ENCODE data around the gene DDX3X. TPM values are rescaled to one million over a fixed set of nuclear protein-coding genes. Genes with fewer than 3 reads are reported as not detected.

DDX3X gene
- total RNA-seq, 1 experiment from 2014 or later, result 266 TPM

DNA sequence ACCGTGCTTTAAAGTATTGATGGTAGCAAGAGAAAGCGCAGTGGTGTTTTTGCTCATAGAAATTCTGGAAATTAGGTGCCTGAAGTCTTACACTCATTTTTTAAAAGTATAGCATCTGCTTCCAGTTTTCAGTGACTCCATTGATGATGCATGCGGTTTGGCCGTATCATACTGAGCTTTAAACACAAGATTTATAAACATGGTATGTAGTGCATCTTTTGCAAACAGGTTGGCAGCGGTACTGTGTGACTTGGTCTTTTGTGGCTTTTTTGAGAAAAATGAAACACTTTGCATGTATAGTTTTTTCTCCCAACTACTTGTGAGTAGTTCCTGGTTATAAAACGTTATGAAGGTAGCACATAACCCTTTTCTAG, 2.0 kb downstream of the DDX3X start:
- DNase-seq (ENCODE audit: low read depth, low spot score), result no peak
- in situ Hi-C loops (cut with HindIII; ENCODE audit: low pct_unique_long_range_greater_than_20kb, low sequenced_read_pairs), result no loop called here
- H3K36me3 ChIP-seq (ENCODE audit: control insufficient read depth, insufficient read depth, low read length), result peaks cover 7% of the 10 kb centered on the region
- ChIA-PET POLR2A (interaction anchor here (0.6 kb wide), 1 partner anchor 10 kb away, joined by 12 read pairs; no protein-coding TSS in a partner anchor), CTCF (no interaction called here)
- no peak overlapping the region; the same call in 1 of the 2 replicates for H3K27ac ChIP-seq (ENCODE audit: low read length)
- ATAC-seq, result no peak
- peak overlapping the region; percentile 59 to 78 for H3K4me3 ChIP-seq (ENCODE audit: low read depth in 2 of 2, low read length in 2 of 2)
- TF ChIP-seq TCF7L2 (IDR thresholded peaks at IDR 0.05; ENCODE audit: low read depth, low read length) (no peak), SIN3A (IDR thresholded peaks at IDR 0.05; ENCODE audit: borderline replicate concordance, insufficient read depth, low read depth, low read length) (no peak), POLR2AphosphoS5 (IDR thresholded peaks at IDR 0.05; ENCODE audit: low read depth, low read length) (no peak)
- TF ChIP-seq, protein P1, sequence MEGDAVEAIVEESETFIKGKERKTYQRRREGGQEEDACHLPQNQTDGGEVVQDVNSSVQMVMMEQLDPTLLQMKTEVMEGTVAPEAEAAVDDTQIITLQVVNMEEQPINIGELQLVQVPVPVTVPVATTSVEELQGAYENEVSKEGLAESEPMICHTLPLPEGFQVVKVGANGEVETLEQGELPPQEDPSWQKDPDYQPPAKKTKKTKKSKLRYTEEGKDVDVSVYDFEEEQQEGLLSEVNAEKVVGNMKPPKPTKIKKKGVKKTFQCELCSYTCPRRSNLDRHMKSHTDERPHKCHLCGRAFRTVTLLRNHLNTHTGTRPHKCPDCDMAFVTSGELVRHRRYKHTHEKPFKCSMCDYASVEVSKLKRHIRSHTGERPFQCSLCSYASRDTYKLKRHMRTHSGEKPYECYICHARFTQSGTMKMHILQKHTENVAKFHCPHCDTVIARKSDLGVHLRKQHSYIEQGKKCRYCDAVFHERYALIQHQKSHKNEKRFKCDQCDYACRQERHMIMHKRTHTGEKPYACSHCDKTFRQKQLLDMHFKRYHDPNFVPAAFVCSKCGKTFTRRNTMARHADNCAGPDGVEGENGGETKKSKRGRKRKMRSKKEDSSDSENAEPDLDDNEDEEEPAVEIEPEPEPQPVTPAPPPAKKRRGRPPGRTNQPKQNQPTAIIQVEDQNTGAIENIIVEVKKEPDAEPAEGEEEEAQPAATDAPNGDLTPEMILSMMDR (IDR thresholded peaks at IDR 0.05), result no peak
- TF ChIP-seq, protein P2, sequence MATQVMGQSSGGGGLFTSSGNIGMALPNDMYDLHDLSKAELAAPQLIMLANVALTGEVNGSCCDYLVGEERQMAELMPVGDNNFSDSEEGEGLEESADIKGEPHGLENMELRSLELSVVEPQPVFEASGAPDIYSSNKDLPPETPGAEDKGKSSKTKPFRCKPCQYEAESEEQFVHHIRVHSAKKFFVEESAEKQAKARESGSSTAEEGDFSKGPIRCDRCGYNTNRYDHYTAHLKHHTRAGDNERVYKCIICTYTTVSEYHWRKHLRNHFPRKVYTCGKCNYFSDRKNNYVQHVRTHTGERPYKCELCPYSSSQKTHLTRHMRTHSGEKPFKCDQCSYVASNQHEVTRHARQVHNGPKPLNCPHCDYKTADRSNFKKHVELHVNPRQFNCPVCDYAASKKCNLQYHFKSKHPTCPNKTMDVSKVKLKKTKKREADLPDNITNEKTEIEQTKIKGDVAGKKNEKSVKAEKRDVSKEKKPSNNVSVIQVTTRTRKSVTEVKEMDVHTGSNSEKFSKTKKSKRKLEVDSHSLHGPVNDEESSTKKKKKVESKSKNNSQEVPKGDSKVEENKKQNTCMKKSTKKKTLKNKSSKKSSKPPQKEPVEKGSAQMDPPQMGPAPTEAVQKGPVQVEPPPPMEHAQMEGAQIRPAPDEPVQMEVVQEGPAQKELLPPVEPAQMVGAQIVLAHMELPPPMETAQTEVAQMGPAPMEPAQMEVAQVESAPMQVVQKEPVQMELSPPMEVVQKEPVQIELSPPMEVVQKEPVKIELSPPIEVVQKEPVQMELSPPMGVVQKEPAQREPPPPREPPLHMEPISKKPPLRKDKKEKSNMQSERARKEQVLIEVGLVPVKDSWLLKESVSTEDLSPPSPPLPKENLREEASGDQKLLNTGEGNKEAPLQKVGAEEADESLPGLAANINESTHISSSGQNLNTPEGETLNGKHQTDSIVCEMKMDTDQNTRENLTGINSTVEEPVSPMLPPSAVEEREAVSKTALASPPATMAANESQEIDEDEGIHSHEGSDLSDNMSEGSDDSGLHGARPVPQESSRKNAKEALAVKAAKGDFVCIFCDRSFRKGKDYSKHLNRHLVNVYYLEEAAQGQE (IDR thresholded peaks at IDR 0.05; ENCODE audit: insufficient read depth in 1 of 2, low read depth in 2 of 2, low read length in 1 of 2), result no peak
- no peaks in the 10 kb centered on the region for H3K27me3 ChIP-seq (ENCODE audit: control insufficient read depth, insufficient read depth, low read length)
- no peaks in the 10 kb centered on the region for H3K9me3 ChIP-seq (ENCODE audit: control insufficient read depth, insufficient read depth, low read depth, low read length)
- BruUV-seq (replicated peaks), result no TSS peak
- peaks cover 13% of the 10 kb centered on the region for H3K4me1 ChIP-seq (ENCODE audit: control insufficient read depth, insufficient read depth, low read length)
- intact Hi-C loops (cut with micrococcal nuclease; ENCODE audit: unreplicated experiment), result loop anchor here (5.0 to 10.0 kb wide), 2 partner anchors 61 to 106 kb away; no protein-coding TSS in a partner anchor

DNA sequence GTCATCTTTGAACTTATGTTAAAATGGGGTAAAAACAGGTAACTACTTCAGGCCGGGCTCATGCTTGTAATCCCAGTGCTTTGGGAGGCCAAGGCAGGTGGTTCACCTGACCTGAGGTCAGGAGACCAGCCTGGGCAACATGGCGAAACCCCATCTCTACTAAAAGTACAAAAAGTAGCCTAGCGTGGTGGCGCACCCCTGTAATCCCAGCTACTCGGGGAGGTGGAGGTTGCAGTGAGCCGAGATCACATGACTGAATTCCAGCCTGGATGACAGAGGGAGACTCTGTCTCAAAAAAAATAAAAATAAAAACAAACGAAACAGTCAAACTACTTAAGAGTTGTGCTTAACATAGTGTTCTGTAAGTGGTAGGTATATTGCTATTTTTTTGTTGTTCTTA, 2.5 kb downstream of the DDX3X start:
- intact Hi-C loops (cut with micrococcal nuclease; ENCODE audit: unreplicated experiment) (loop anchor here (5.0 to 10.0 kb wide), 2 partner anchors 62 to 106 kb away; no protein-coding TSS in a partner anchor), in situ Hi-C loops (cut with HindIII; ENCODE audit: low pct_unique_long_range_greater_than_20kb, low sequenced_read_pairs) (no loop called here)
- peaks cover 8% of the 10 kb centered on the region for H3K36me3 ChIP-seq (ENCODE audit: control insufficient read depth, insufficient read depth, low read length)
- BruUV-seq (replicated peaks), result no TSS peak
- no peak for TF ChIP-seq TCF7L2 (IDR thresholded peaks at IDR 0.05; ENCODE audit: low read depth, low read length)
- no peak for TF ChIP-seq SIN3A (IDR thresholded peaks at IDR 0.05; ENCODE audit: borderline replicate concordance, insufficient read depth, low read depth, low read length)
- no peak for TF ChIP-seq POLR2AphosphoS5 (IDR thresholded peaks at IDR 0.05; ENCODE audit: low read depth, low read length)
- TF ChIP-seq, protein P2 (IDR thresholded peaks at IDR 0.05; ENCODE audit: insufficient read depth in 1 of 2, low read depth in 2 of 2, low read length in 1 of 2), result no peak
- TF ChIP-seq, protein P1 (IDR thresholded peaks at IDR 0.05), result no peak
- ChIA-PET CTCF (no interaction called here), POLR2A (interaction anchor here (0.5 kb wide), 1 partner anchor 165 kb away, joined by 11 read pairs; no protein-coding TSS in a partner anchor)
- peak overlapping the region; percentile 59 to 78 for H3K4me3 ChIP-seq (ENCODE audit: low read depth in 2 of 2, low read length in 2 of 2)
- no peak overlapping the region for H3K27ac ChIP-seq (ENCODE audit: low read length)
- H3K9me3 ChIP-seq (ENCODE audit: control insufficient read depth, insufficient read depth, low read depth, low read length), result no peaks in the 10 kb centered on the region
- no peaks in the 10 kb centered on the region for H3K27me3 ChIP-seq (ENCODE audit: control insufficient read depth, insufficient read depth, low read length)
- no peak for DNase-seq (ENCODE audit: low read depth, low spot score)
- peaks cover 13% of the 10 kb centered on the region for H3K4me1 ChIP-seq (ENCODE audit: control insufficient read depth, insufficient read depth, low read length)
- no peak for ATAC-seq

Measured in Panc1 (cell line).